PC-3 (cell line): ENCODE data around the gene PDGFD.
"Not testable (repeated sequence)": the region's sequence is repeated elsewhere in the genome, so short reads cannot be mapped to it uniquely, and the experiment has no call there.

Experiments used
- CTCF ChIP-seq: fragments of 300-600 bp; sonication (generic); conservative IDR thresholded peaks from 2 replicates; pipeline ENCODE4 v1.5.1; 2017; ENCODE audit warnings: antibody characterized with exemption, low read depth, mild to moderate bottlenecking, low read length
- EZH2 ChIP-seq: fragments of 300-600 bp; sonication (generic); IDR thresholded peaks from one replicate; pipeline ENCODE4 v1.6.1; 2017; ENCODE audit warnings: antibody characterized with exemption, mild to moderate bottlenecking, low read length; ENCODE audit not compliant: unreplicated experiment

- TF ChIP-seq CTCF, EZH2: not testable (repeated sequence)
Observed at GRCh38 chr11:104046858-104047257, 117.1 kb downstream of the PDGFD start.
